Urothelium cell line (cell line): ENCODE measurements around the gene PCK1.
A peak's percentile ranks its signal among the peaks of the same experiment; 100 is the strongest.

Experiments
- DNase-seq: peaks from one replicate; pipeline ENCODE4 v3.0.0; 2011; ENCODE audit warnings: low spot score, mixed read lengths
- FAIRE-seq: peaks from 2 replicates; lab custom pipeline; 2011; peaks lifted over from hg19 to GRCh38; lab: Jason Lieb, UNC

Gene PCK1

GRCh38 chr20:57536120-57536708, 24.7 kb upstream of the PCK1 start:
- FAIRE-seq (no peak), DNase-seq (no peak)

GRCh38 chr20:57536771-57537724, 23.9 kb upstream of the PCK1 start:
- DNase-seq (no peak), FAIRE-seq (no peak)

DNA sequence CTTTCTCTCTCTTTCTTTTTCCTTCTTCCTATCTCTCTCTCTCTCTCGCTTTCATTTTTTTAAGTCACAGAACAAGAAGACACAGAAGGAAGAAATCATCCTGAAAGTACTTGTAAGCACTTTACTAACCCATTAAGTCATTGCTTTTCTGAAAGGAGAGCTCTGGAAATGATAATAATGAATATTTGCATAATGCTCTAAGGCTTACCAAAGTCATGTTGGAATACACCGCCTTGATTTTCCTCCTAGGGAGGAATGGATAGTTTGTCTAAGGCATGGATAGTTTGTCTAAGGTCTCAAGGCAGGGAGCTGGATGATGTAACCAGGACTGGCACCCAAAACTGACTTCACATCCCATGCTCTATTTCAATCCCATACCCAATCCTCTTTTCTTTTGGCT, 23.1 kb upstream of the PCK1 start:
- FAIRE-seq (no peak), DNase-seq (no peak)

- DNase-seq: no peak
- FAIRE-seq: peak; percentile 27
These were observed 21.0 kb upstream of the PCK1 start for GRCh38 chr20:57539889-57540288.

GRCh38 chr20:57540890-57541580, 19.9 kb upstream of the PCK1 start:
- DNase-seq: no peak
- FAIRE-seq: no peak

GRCh38 chr20:57543754-57544153, 17.2 kb upstream of the PCK1 start:
- FAIRE-seq (no peak), DNase-seq (no peak)

- FAIRE-seq: no peak
These were observed 15.9 kb upstream of the PCK1 start for GRCh38 chr20:57544838-57545564.

DNA sequence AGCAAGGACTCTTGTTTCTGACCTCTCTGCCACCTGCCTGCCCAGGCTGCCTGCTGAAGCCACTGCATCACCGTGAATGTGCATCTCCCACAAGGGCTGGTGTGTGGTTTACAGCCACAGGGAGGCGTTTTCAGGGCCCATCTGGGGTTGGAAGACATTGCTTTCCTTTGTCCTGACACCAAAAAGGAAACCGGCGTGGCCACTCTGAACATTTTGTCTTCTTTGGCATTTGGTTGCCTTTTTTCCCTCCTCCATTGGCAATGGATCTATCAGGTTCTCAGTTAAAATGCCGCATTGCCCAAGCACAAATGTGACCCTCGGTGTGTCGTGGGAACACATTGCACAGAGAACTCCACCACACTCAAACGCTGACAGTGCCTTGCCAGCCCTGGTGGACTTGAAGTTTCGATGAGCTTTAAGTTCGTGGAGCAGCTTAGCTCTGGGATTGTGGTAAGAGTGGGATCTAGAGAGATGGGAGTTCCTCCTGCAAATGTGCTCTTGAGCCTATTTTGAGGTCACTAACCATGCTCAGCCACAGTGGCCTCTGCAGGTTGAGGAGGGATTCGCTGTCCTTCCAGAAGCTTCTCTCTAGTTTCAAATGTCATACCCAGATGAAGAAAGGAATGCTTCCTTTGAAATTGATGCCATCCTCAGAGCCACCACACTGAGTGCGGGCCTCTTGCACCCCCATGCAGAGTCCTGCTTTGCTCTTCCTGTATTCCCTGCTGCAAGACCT, 14.8 kb upstream of the PCK1 start:
- FAIRE-seq (peak; percentile 46), DNase-seq (no peak)

More at GRCh38 chr20:57544838-57545564, 15.9 kb upstream of the PCK1 start:
- no peak for DNase-seq

GRCh38 chr20:57546956-57547649, 13.8 kb upstream of the PCK1 start:
- FAIRE-seq (no peak), DNase-seq (peak; percentile 45)

DNA sequence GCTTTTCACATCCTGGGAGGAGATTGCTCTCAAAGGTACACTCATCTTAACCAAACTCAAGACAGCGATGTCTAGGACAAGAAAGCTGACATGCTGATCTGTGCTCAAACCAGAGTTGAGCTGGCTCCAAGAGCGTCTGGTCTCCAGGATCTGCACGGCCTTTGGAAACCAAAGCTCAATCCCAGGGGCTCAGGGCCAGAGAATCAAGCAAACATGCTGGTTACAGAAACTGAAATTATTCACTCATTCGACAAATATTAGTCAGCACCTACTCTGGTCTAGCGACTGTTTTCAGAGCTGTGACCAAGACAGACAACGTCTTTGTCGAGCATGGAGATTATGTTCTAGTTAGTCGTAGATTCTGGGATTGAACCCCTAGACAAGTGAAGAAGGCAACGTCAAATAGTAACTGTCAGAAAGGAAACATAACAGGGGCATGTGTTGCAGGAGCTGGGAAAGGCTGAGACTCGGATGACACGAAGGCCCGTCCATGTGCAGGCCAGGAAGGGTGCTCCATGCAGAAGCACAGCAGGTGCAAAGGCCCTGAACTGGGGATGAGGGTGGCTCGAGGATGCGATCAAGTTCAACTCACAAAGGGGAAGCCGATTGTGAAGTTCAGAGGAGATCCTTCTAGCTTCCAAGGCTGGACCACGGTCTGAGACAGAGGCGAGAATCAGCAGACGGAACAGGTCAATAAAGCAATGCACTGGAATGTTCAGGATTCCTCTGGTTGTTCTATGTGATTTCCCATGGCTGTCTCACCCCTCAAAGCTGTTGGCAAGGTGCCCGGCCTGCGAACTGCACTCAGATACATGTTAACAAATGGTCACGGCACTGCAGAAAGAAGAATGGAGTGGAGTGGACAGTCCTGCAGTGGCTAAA, 12.5 kb upstream of the PCK1 start:
- FAIRE-seq (peak; percentile 55), DNase-seq (no peak)

- DNase-seq (no peak), FAIRE-seq (no peak)
These were observed 8.4 kb upstream of the PCK1 start for GRCh38 chr20:57552471-57552870.

GRCh38 chr20:57553376-57554018, 7.4 kb upstream of the PCK1 start:
- FAIRE-seq: no peak
- DNase-seq: no peak

DNA sequence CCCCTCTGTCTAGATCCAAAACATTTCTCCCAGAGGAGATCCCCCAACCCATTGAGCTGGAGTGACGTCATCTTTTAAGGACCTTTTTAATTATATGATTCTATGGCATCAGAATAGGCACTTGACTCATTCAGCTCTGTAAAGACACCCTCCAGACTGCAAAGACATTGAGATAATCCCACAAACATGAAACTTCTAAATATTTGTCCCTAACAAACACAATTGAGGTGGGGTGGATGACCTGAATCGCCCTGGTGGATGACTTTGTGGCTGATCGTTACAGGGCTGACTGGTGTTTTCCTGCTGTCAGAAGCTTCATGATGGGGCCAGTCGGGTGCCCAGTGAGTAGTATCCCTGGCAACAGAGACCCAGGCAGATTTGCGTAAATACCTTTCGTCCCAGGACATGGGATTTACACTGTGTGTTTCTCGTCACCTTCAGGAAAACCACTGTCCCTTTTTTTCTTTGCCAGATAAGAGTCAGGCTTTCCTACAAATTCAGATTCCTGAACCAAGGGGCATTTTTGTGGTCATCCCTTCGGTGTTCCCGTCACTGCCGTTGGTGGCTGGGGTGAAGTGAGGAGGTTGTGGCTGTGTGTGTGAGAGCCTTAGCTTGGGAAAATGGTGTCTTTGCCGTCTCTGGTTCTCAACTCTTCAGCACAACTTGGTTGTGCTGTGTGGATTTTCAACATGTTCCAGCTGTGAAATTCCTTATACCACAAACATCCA, 5.3 kb upstream of the PCK1 start:
- FAIRE-seq (no peak), DNase-seq (peak; percentile 31)

DNA sequence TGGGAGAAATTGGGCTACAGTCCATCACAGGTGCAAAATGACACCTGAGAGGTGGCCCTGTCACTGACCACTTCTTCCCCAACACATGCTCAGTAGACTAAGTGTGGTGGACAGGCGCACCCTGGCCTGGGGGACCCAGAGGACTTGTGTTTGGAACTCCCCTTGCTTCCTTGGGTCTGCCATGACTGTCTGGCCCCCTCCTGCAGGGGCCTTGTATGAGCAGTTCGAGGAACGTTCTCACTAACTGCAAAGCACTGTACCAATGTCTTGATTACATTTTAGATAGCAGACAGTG, 4.0 kb upstream of the PCK1 start:
- no peak for DNase-seq
- FAIRE-seq: no peak

- DNase-seq (no peak), FAIRE-seq (no peak)
These were observed 2.8 kb upstream of the PCK1 start for GRCh38 chr20:57557926-57558613.

DNA sequence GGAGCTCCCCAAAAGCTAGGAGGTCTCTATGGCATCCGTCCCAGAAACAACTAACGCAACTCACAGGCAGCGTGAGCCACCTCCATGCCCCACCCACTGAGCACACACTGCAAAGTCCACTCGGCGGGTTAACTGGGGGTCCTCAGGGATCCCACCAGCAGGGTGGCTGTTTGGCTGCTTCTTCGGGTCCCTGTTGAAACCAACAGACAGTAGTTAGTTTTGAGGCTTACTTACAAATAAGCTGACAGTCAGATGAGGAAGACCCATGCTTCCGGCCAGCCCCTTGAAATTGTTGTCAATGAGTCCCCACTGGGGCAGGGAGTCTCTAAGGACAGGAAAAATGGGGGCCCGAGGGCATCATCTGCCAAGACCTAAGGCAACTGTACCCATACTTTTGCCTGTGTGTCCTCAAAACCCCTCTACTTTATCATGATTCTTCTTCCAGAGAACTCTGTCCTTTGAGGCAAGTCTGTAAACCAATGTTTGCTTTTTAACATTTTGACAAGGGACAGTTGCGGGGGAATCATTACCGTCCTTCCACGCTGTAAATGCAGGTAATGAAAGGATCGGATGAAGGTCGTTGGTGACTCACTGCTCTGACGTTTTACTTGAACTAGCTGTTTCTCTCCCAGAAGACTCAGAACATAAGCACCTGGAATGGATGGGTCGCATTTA, 2.2 kb upstream of the PCK1 start:
- DNase-seq (no peak), FAIRE-seq (no peak)

DNA sequence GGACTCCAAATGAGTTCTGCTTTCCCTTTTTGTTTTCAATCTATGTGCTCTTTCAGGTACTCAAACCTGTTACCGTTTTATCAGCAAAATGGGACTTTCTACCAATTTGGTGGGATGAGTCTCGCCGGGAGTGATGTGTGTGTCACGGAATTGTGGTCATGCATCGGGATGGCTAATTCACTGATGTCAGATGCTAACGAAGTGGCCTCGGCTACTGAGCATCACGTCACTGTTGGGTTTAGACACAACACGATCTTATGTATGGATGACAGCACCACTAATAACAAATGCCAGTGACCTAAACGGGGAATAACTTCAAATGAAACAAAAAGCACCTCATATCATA, 1.6 kb upstream of the PCK1 start:
- FAIRE-seq: peak; percentile 79
- no peak for DNase-seq
